ENCODE results near the gene MRPS27.

Gene MRPS27

GRCh38 chr5:72232838-72233237 lies 87.2 kb downstream of the MRPS27 start:
- no peak for TF ChIP-seq RAD21 (IDR thresholded peaks at IDR 0.05; ENCODE audit: low read depth)

- TF ChIP-seq YY1 (IDR thresholded peaks at IDR 0.05; ENCODE audit: low read depth) (no peak), CEBPB (IDR thresholded peaks at IDR 0.05) (no peak), USF1 (IDR thresholded peaks at IDR 0.05) (no peak), TAF1 (IDR thresholded peaks at IDR 0.05; ENCODE audit: low read depth) (no peak), FOXM1 (IDR thresholded peaks at IDR 0.05; ENCODE audit: borderline replicate concordance, low read depth) (no peak), EGR1 (IDR thresholded peaks at IDR 0.05) (no peak), REST (IDR thresholded peaks at IDR 0.05; ENCODE audit: low read depth) (no peak), TCF12 (IDR thresholded peaks at IDR 0.05; ENCODE audit: low read depth) (no peak)
Measured at GRCh38 chr5:72231991-72232703, 87.9 kb downstream of the MRPS27 start.

- no peak for TF ChIP-seq CREB1 (IDR thresholded peaks at IDR 0.05; ENCODE audit: low read depth)
- TF ChIP-seq MAX (IDR thresholded peaks at IDR 0.05) = no peak
- TF ChIP-seq TCF12 (IDR thresholded peaks at IDR 0.05; ENCODE audit: low read depth) = no peak
- TF ChIP-seq FOXM1 (IDR thresholded peaks at IDR 0.05; ENCODE audit: borderline replicate concordance, low read depth) = no peak
- TF ChIP-seq EP300 (IDR thresholded peaks at IDR 0.05; ENCODE audit: borderline replicate concordance) = no peak
- TF ChIP-seq RAD21 (IDR thresholded peaks at IDR 0.05; ENCODE audit: low read depth) = no peak
- TF ChIP-seq EGR1 (IDR thresholded peaks at IDR 0.05) = no peak
- no peak for TF ChIP-seq YY1 (IDR thresholded peaks at IDR 0.05; ENCODE audit: low read depth)
- no peak for TF ChIP-seq TEAD4 (IDR thresholded peaks at IDR 0.05)
- no peak for TF ChIP-seq NFIC (IDR thresholded peaks at IDR 0.05)
- no peak for TF ChIP-seq CEBPB (IDR thresholded peaks at IDR 0.05)
- no peak for TF ChIP-seq REST (IDR thresholded peaks at IDR 0.05; ENCODE audit: low read depth)
- no peak for TF ChIP-seq USF1 (IDR thresholded peaks at IDR 0.05)
- TF ChIP-seq TAF1 (IDR thresholded peaks at IDR 0.05; ENCODE audit: low read depth) = no peak
Measured at GRCh38 chr5:72228960-72229359, 91.1 kb downstream of the MRPS27 start.

GRCh38 chr5:72226950-72227349 lies 93.1 kb downstream of the MRPS27 start:
- no peak for TF ChIP-seq CREB1 (IDR thresholded peaks at IDR 0.05; ENCODE audit: low read depth)
- no peak for TF ChIP-seq TCF12 (IDR thresholded peaks at IDR 0.05; ENCODE audit: low read depth)
- TF ChIP-seq TEAD4 (IDR thresholded peaks at IDR 0.05) = no peak
- TF ChIP-seq CEBPB (IDR thresholded peaks at IDR 0.05) = no peak
- TF ChIP-seq EP300 (IDR thresholded peaks at IDR 0.05; ENCODE audit: borderline replicate concordance) = no peak
- no peak for TF ChIP-seq NFIC (IDR thresholded peaks at IDR 0.05)
- no peak for TF ChIP-seq USF1 (IDR thresholded peaks at IDR 0.05)
- no peak for TF ChIP-seq REST (IDR thresholded peaks at IDR 0.05; ENCODE audit: low read depth)
- TF ChIP-seq TAF1 (IDR thresholded peaks at IDR 0.05; ENCODE audit: low read depth) = no peak
- no peak for TF ChIP-seq RAD21 (IDR thresholded peaks at IDR 0.05; ENCODE audit: low read depth)
- no peak for TF ChIP-seq EGR1 (IDR thresholded peaks at IDR 0.05)
- TF ChIP-seq ZBTB7A (IDR thresholded peaks at IDR 0.05; ENCODE audit: low read depth) = no peak
- TF ChIP-seq YY1 (IDR thresholded peaks at IDR 0.05; ENCODE audit: low read depth) = no peak
- TF ChIP-seq FOXM1 (IDR thresholded peaks at IDR 0.05; ENCODE audit: borderline replicate concordance, low read depth) = no peak
- no peak for TF ChIP-seq MAX (IDR thresholded peaks at IDR 0.05)

All from Ishikawa (cell line).